HepG2 (cell line): ENCODE results near the gene FBXO10. TPM values are rescaled to one million over a fixed set of nuclear protein-coding genes. Genes with fewer than 3 reads are reported as not detected.

Source experiments
- ATAC-seq: fragments of 200-7000 bp; cut with Tn5 transposase; 3 replicates; pipeline ENCODE4 v1.9.1; 2020; ENCODE audit warnings: mild to moderate bottlenecking, moderate library complexity
- BruUV-seq: library from RNA; stranded (reverse); fragments of 400-500 nt; replicated peaks from 2 replicates; lab custom pipeline; 2021; lab: Mats Ljungman, UMichigan
- CTCF ChIA-PET: fragments of 300-600 bp; formaldehyde crosslinking; extraction: SDS; loops from one replicate; lab custom pipeline; 2021; ENCODE audit warnings: low total read pairs, inconsistent platforms, low intra/inter-chr PET ratio; lab: Yijun Ruan, JAX
- POLR2A ChIA-PET: fragments of 350-600 bp; sonication (Branson Sonifier 250); formaldehyde crosslinking; loops from one replicate; lab custom pipeline; 2020; ENCODE audit warnings: antibody characterized with exemption, inconsistent platforms; lab: Yijun Ruan, JAX
- DNase-seq: peaks from one replicate; pipeline ENCODE4 v3.0.0-alpha.2; 2015; ENCODE audit warnings: low spot score
- FAIRE-seq: peaks from 3 replicates; lab custom pipeline; 2011; peaks lifted over from hg19 to GRCh38; lab: Jason Lieb, UNC
- H2AFZ ChIP-seq: one replicate; pipeline ENCODE4 v1.6.1; 2011; ENCODE audit warnings: low read length, inconsistent platforms
- H3K27ac ChIP-seq: fragments of 300-600 bp; 3 replicates; pipeline ENCODE4 v1.8.0; 2011; ENCODE audit warnings: mixed run types, mild to moderate bottlenecking, mixed read lengths, low read length, inconsistent platforms; ENCODE audit not compliant: insufficient read depth; ENCODE audit errors: extremely low read length
- H3K27me3 ChIP-seq, 2 experiments: fragments of 200-600 bp in 1 of 2; 2 replicates in 1 of 2; 3 replicates in 1 of 2; pipeline versions ENCODE4 v1.6.0 to v1.8.0; 2011; ENCODE audit warnings: low read length in 2 of 2, mild to moderate bottlenecking in 2 of 2, moderate library complexity in 2 of 2, inconsistent platforms in 1 of 2; ENCODE audit not compliant: insufficient read depth in 2 of 2, control insufficient read depth in 1 of 2
- H3K36me3 ChIP-seq, 2 experiments: fragments of 200-600 bp in 1 of 2; replicated peaks in 1 of 2; 2 replicates in 1 of 2; 3 replicates in 1 of 2; pipeline versions ENCODE4 v1.5.1 to v1.8.0; 2011; ENCODE audit warnings: low read length in 2 of 2, inconsistent platforms in 1 of 2; ENCODE audit not compliant: insufficient read depth in 2 of 2, control insufficient read depth in 1 of 2
- H3K4me1 ChIP-seq: 2 replicates; pipeline ENCODE4 v1.5.1; 2012; ENCODE audit warnings: low read length, inconsistent platforms; ENCODE audit not compliant: insufficient read depth
- H3K4me2 ChIP-seq: 2 replicates; pipeline ENCODE4 v1.6.0; 2011; ENCODE audit warnings: low read depth, low read length, inconsistent platforms
- H3K4me3 ChIP-seq, 3 experiments: fragments of 200-600 bp in 1 of 3; sonication (generic), shearing (Covaris generic) in 1 of 3; replicated peaks in 1 of 3; 2 replicates each; pipeline ENCODE4 v1.5.1; 2011 to 2016; ENCODE audit warnings: low read length in 3 of 3, inconsistent platforms in 2 of 3, low read depth in 2 of 3, mild to moderate bottlenecking in 2 of 3, control low read depth in 1 of 3, mixed read lengths in 1 of 3; ENCODE audit not compliant: insufficient read depth in 1 of 3
- H3K79me2 ChIP-seq: one replicate; pipeline ENCODE4 v1.6.1; 2011; ENCODE audit warnings: low read length, inconsistent platforms; ENCODE audit not compliant: insufficient read depth
- H3K9ac ChIP-seq: 2 replicates; pipeline ENCODE4 v1.6.0; 2011; ENCODE audit warnings: mild to moderate bottlenecking, low read depth, low read length, inconsistent platforms; ENCODE audit not compliant: insufficient read depth
- H3K9me3 ChIP-seq: 2 replicates; pipeline ENCODE4 v1.5.1; 2012; ENCODE audit warnings: mild to moderate bottlenecking, low read length
- H4K20me1 ChIP-seq: 2 replicates; pipeline ENCODE4 v1.6.0; 2011; ENCODE audit warnings: inconsistent platforms, mild to moderate bottlenecking, low read length, moderate library complexity; ENCODE audit not compliant: insufficient read depth
- BCL3 ChIP-seq: sonication (generic); formaldehyde crosslinking; IDR thresholded peaks from 2 replicates; pipeline ENCODE4 v1.5.1; 2020; ENCODE audit warnings: mild to moderate bottlenecking, missing genetic modification reagents, moderate library complexity
- DRAP1 ChIP-seq: IDR thresholded peaks from 2 replicates; pipeline ENCODE4 v1.6.1; 2016; ENCODE audit warnings: missing genetic modification reagents, missing compliant biosample characterization
- FOSL1 ChIP-seq: sonication (generic); formaldehyde crosslinking; IDR thresholded peaks from 2 replicates; pipeline ENCODE4 v1.9.0; 2021; ENCODE audit warnings: missing genetic modification reagents, borderline replicate concordance
- NRL ChIP-seq: sonication (generic); formaldehyde crosslinking; IDR thresholded peaks from 2 replicates; pipeline ENCODE4 v1.5.0; 2020; ENCODE audit warnings: missing genetic modification reagents, mild to moderate bottlenecking, moderate library complexity, borderline replicate concordance
- POLR2AphosphoS2 ChIP-seq: IDR thresholded peaks from 2 replicates; pipeline ENCODE4 v1.6.1; 2011; ENCODE audit warnings: low read depth, low read length, improper control_type of control experiment
- PRPF4 ChIP-seq: fragments of 200-400 bp; formaldehyde crosslinking; IDR thresholded peaks from 2 replicates; pipeline ENCODE4 v1.6.1; 2016; ENCODE audit warnings: low read length, low read depth; ENCODE audit not compliant: poor library complexity, severe bottlenecking
- SATB2 ChIP-seq: sonication (generic); formaldehyde crosslinking; IDR thresholded peaks from 2 replicates; pipeline ENCODE4 v1.5.0; 2020; ENCODE audit warnings: missing genetic modification reagents
- SCMH1 ChIP-seq: sonication (generic); formaldehyde crosslinking; IDR thresholded peaks from 2 replicates; pipeline ENCODE4 v1.9.0; 2021; ENCODE audit warnings: missing genetic modification reagents, mild to moderate bottlenecking, borderline replicate concordance
- TBL1XR1 ChIP-seq: fragments of 150-350 bp; IDR thresholded peaks from 2 replicates; pipeline ENCODE4 v1.6.1; 2014; ENCODE audit warnings: borderline replicate concordance, low read length; ENCODE audit not compliant: partially characterized antibody
- TOE1 ChIP-seq: sonication (generic); formaldehyde crosslinking; IDR thresholded peaks from 2 replicates; pipeline ENCODE4 v1.4.0; 2020; ENCODE audit warnings: mild to moderate bottlenecking, missing genetic modification reagents
- ZNF264 ChIP-seq: sonication (generic); formaldehyde crosslinking; IDR thresholded peaks from 2 replicates; pipeline ENCODE4 v1.4.0; 2020; ENCODE audit warnings: missing genetic modification reagents
- WGBS: methylation state at CpG from one replicate; pipeline ENCODE4 v1.1.6; 2017; ENCODE audit warnings: low lambda C conversion rate; 5-methylcytosine and 5-hydroxymethylcytosine counted together
- in situ Hi-C: cut with HindIII; loops from 2 replicates; pipeline ENCODE4 v1.10.0; 2017; ENCODE audit warnings: low pct_unique_long_range_greater_than_20kb; ENCODE audit not compliant: extremely low pct_ligation_motif_present
- intact Hi-C: fragments of 100-400 bp; cut with micrococcal nuclease; formaldehyde crosslinking; loops from one replicate; pipeline ENCODE4 v1.10.0; 2022; ENCODE audit not compliant: unreplicated experiment
- polyA plus RNA-seq, 8 experiments: library from polyadenylated mRNA; depleted of rRNA in 3 of 8; stranded (reverse) in 7 of 8; unstranded in 1 of 8; fragments of >200 nt; fragmentation: Illumina TruSeq in 4 of 8; extraction: Trizol in 4 of 8; gene quantifications; 2 replicates each; pipeline versions ENCODE4 v1.2.1 to v1.2.3, GENCODE V29; 2011 to 2016; ENCODE audit warnings: low read depth in 4 of 8, missing spikeins in 1 of 8, mixed read lengths in 1 of 8; ENCODE audit not compliant: insufficient read depth in 1 of 8
- total RNA-seq, 5 experiments: library from RNA; depleted of rRNA; stranded (reverse); fragments of >200 nt; fragmentation: Illumina TruSeq; extraction: Trizol; gene quantifications; 2 replicates each; pipeline ENCODE4 v1.2.3, GENCODE V29; 2016; ENCODE audit warnings: low read depth in 1 of 5
- TF ChIP-seq, protein P1 (sequence below): sonication (generic); formaldehyde crosslinking; IDR thresholded peaks from 2 replicates; pipeline ENCODE4 v1.8.1; 2023; ENCODE audit warnings: mild to moderate bottlenecking, missing genetic modification reagents, borderline replicate concordance

The FBXO10 gene
- total and polyA plus RNA-seq, 2 of the 13 experiments (the other 11 are each of a cell fraction or from before 2014, with no cell fraction given) = 3.1 to 5.1 TPM

DNA sequence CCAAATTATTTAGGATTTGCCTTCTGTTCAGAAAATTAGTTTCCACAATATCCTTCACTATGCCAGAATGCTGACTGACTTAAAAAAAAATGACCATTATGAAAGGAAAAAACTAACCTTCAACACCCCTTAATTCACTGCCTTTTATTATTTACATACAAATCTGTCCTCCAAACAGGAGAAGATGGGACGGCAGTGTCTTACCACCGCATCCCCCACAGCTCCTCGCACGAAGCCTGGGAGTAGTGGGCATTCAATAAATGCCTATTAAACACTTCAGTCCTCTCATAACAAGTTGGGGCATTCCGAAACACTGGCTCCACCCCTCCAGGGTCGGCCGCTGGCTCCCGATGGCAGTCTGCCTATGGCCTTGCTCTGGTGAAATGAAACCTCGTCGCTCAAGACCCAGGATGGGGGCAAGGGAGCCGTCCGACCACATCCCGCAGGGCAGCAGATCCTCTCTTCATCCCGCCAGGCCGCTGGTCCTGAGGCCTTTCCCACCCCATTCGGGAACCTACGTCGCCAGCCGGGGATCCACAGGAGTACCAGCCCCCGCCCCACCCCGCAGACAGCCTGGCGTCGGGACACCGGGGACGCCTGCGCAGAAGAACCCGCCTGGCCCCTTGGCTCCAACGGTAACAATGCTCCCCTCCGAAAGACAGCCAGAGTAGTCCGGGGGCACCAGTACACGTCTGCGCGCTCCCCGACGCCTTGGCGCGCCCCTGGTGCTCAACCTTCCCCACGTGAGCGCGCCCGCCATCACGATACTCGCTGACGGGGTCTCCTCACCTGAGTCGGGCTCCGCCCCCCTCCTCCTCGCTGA is 111.5 kb downstream of the FBXO10 start (continued):
- TF ChIP-seq ZNF264 = 0 out of 2 replicates have a peak, but pooled peaks have one; percentile 23
- 0 out of 2 replicates have a peak, but pooled peaks have one; percentile 57 for TF ChIP-seq NRL (CRISPR knock-in tag)
- TF ChIP-seq POLR2AphosphoS2 = no peak
- TF ChIP-seq FOSL1 (CRISPR knock-in tag) = 0 out of 2 replicates have a peak, but pooled peaks have one; percentile 12

GRCh38 chr9:37464006-37464405 is 112.2 kb downstream of the FBXO10 start:
- intact Hi-C loops = loop anchor here (2.0 kb wide), 1 partner anchor 41 kb away; the partner anchor contains the start of gene GRHPR
- CTCF ChIA-PET = no interaction called here
- FAIRE-seq (no peak), ATAC-seq (no peak), DNase-seq (no peak)
- TF ChIP-seq TOE1 = no peak
- no peak for TF ChIP-seq PRPF4
- TF ChIP-seq, protein P1, sequence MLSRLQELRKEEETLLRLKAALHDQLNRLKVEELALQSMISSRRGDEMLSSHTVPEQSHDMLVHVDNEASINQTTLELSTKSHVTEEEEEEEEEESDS = no peak
- no peak for TF ChIP-seq SATB2
- no peak for TF ChIP-seq BCL3 (CRISPR knock-in tag)
- no peak for TF ChIP-seq TBL1XR1
- no peak for TF ChIP-seq SCMH1 (CRISPR knock-in tag)
- no peak for TF ChIP-seq DRAP1 (CRISPR knock-in tag)
- Histone ChIP-seq H3K27me3 (no peaks in the 10 kb centered on the region; a peak in 1 of 5 replicates), H3K9me3 (no peaks in the 10 kb centered on the region), H3K27ac (peak overlapping the region; percentile 95), H3K9ac (peak overlapping the region; percentile 95), H3K79me2 (peaks cover 48% of the 10 kb centered on the region), H3K4me2 (peak overlapping the region; percentile 80), H2AFZ (no peak overlapping the region), H3K36me3 (no peaks in the 10 kb centered on the region), H3K4me1 (peaks cover 36% of the 10 kb centered on the region), H4K20me1 (peaks cover 18% of the 10 kb centered on the region), H3K4me3 (peak overlapping the region; percentile 77 to 95 (median 87))
- in situ Hi-C loops = no loop called here
- TSS peak; percentile 61 for BruUV-seq
- WGBS = 9% methylated on average over 3 of the region's 3 CpGs
- POLR2A ChIA-PET = interaction anchor here (0.6 kb wide), 1 partner anchor 915 kb away, joined by 3 read pairs; no protein-coding TSS in a partner anchor

Other genes with a start within 250 kb of the FBXO10 start
- 115 and 127 TPM in 2 replicates for gene GRHPR, start 153.7 kb downstream of the FBXO10 start, total RNA-seq (2016; rRNA removed; fragmentation: Illumina TruSeq; extraction: Trizol)
- 113 and 127 TPM in 2 replicates for gene GRHPR, start 153.7 kb downstream of the FBXO10 start, polyA plus RNA-seq (2011; rRNA removed)
- 12.5 and 15.2 TPM in 2 replicates for gene ZBTB5, start 110.9 kb downstream of the FBXO10 start, total RNA-seq (2016; rRNA removed; fragmentation: Illumina TruSeq; extraction: Trizol)
- 19.7 and 20.5 TPM in 2 replicates for gene ZBTB5, start 110.9 kb downstream of the FBXO10 start, polyA plus RNA-seq (2011; rRNA removed)
- gene POLR1E, start 90.4 kb downstream of the FBXO10 start, total RNA-seq (2016; rRNA removed; fragmentation: Illumina TruSeq; extraction: Trizol) = 37.8 and 49.1 TPM in 2 replicates
- gene POLR1E, start 90.4 kb downstream of the FBXO10 start, polyA plus RNA-seq (2011; rRNA removed) = 18.9 and 23.0 TPM in 2 replicates
- gene TOMM5, start 16.2 kb upstream of the FBXO10 start, total RNA-seq (2016; rRNA removed; fragmentation: Illumina TruSeq; extraction: Trizol) = 315 and 450 TPM in 2 replicates
- gene TOMM5, start 16.2 kb upstream of the FBXO10 start, polyA plus RNA-seq (2011; rRNA removed) = 118 and 147 TPM in 2 replicates
- gene FRMPD1, start 74.6 kb upstream of the FBXO10 start, total RNA-seq (2016; rRNA removed; fragmentation: Illumina TruSeq; extraction: Trizol) = not detected in 2 replicates
- gene FRMPD1, start 74.6 kb upstream of the FBXO10 start, polyA plus RNA-seq (2011; rRNA removed) = not detected in 2 replicates
- gene TRMT10B, start 177.4 kb upstream of the FBXO10 start, total RNA-seq (2016; rRNA removed; fragmentation: Illumina TruSeq; extraction: Trizol) = 3.1 and 3.3 TPM in 2 replicates
- 3.9 TPM in 2 replicates for gene TRMT10B, start 177.4 kb upstream of the FBXO10 start, polyA plus RNA-seq (2011; rRNA removed)
- gene EXOSC3, start 208.7 kb upstream of the FBXO10 start, total RNA-seq (2016; rRNA removed; fragmentation: Illumina TruSeq; extraction: Trizol) = 68.7 and 98.1 TPM in 2 replicates
- 12.0 and 17.5 TPM in 2 replicates for gene EXOSC3, start 208.7 kb upstream of the FBXO10 start, polyA plus RNA-seq (2011; rRNA removed)
- 9.2 and 13.5 TPM in 2 replicates for gene DCAF10, start 224.4 kb upstream of the FBXO10 start, total RNA-seq (2016; rRNA removed; fragmentation: Illumina TruSeq; extraction: Trizol)
- gene DCAF10, start 224.4 kb upstream of the FBXO10 start, polyA plus RNA-seq (2011; rRNA removed) = 20.2 and 20.3 TPM in 2 replicates